Liver (tissue), 9 donors: Measurements from ENCODE around the gene ZNF165. TPM values are rescaled to one million over a fixed set of nuclear protein-coding genes. Genes with fewer than 3 reads are reported as not detected.

Source experiments
- DNase-seq: peaks from one replicate; pipeline ENCODE4 v3.0.0-alpha.2; 2017; ENCODE audit warnings: low spot score
- H3K27ac ChIP-seq, 2 donors: one replicate each; pipeline ENCODE4 v1.7.0; 2013; ENCODE audit warnings: inconsistent platforms in 2 of 2, low read length in 2 of 2, control low read depth in 1 of 2, low read depth in 1 of 2, mild to moderate bottlenecking in 1 of 2
- H3K27me3 ChIP-seq, 4 donors: one replicate each; pipeline versions ENCODE4 v1.6.1 to v1.7.0; 2013; ENCODE audit warnings: low read length in 3 of 4, inconsistent platforms in 1 of 4, mild to moderate bottlenecking in 1 of 4, moderate library complexity in 1 of 4; ENCODE audit not compliant: control insufficient read depth in 4 of 4, insufficient read depth in 4 of 4
- H3K36me3 ChIP-seq, 4 donors: one replicate each; pipeline versions ENCODE4 v1.6.1 to v1.7.0; 2013; ENCODE audit warnings: low read length in 3 of 4, mild to moderate bottlenecking in 3 of 4, low read depth in 1 of 4, moderate library complexity in 1 of 4; ENCODE audit not compliant: control insufficient read depth in 4 of 4, insufficient read depth in 3 of 4
- H3K4me1 ChIP-seq, 4 donors: one replicate each; pipeline versions ENCODE4 v1.6.1 to v1.7.0; 2013; ENCODE audit warnings: low read length in 3 of 4, mild to moderate bottlenecking in 3 of 4, moderate library complexity in 1 of 4; ENCODE audit not compliant: control insufficient read depth in 4 of 4, insufficient read depth in 4 of 4
- H3K4me3 ChIP-seq, 3 donors: one replicate each; pipeline versions ENCODE4 v1.6.1 to v1.7.0; 2013; ENCODE audit warnings: low read length in 3 of 3, control low read depth in 1 of 3, low read depth in 1 of 3, mild to moderate bottlenecking in 1 of 3
- H3K9ac ChIP-seq, 2 donors: one replicate each; pipeline ENCODE4 v1.7.0; 2013; ENCODE audit warnings: low read length in 2 of 2, mild to moderate bottlenecking in 2 of 2, moderate library complexity in 2 of 2, control low read depth in 1 of 2, low read depth in 1 of 2
- H3K9me3 ChIP-seq, 4 donors: one replicate each; pipeline versions ENCODE4 v1.6.1 to v1.7.0; 2013; ENCODE audit warnings: low read length in 3 of 4; ENCODE audit not compliant: control insufficient read depth in 4 of 4
- CTCF ChIP-seq: fragments of 150-350 bp; IDR thresholded peaks from 2 replicates; pipeline ENCODE4 v1.5.1; 2017; ENCODE audit warnings: improper control_type of control experiment, low read depth, low read length; ENCODE audit not compliant: missing input control
- EGR1 ChIP-seq, 2 donors: IDR thresholded peaks; 2 replicates each; pipeline ENCODE4 v1.6.1; 2016 to 2018; ENCODE audit warnings: antibody characterized with exemption in 2 of 2, low read depth in 2 of 2
- FOXA1 ChIP-seq: IDR thresholded peaks from 2 replicates; pipeline ENCODE4 v1.6.1; 2016; ENCODE audit warnings: antibody characterized with exemption
- FOXA2 ChIP-seq: IDR thresholded peaks from 2 replicates; pipeline ENCODE4 v1.6.1; 2016; ENCODE audit warnings: antibody characterized with exemption
- GABPA ChIP-seq, 2 donors: IDR thresholded peaks in 1 of 2; conservative IDR thresholded peaks in 1 of 2; 2 replicates each; pipeline ENCODE4 v1.6.1; 2016; ENCODE audit warnings: antibody characterized with exemption in 2 of 2, mild to moderate bottlenecking in 1 of 2, moderate library complexity in 1 of 2
- HNF4A ChIP-seq, 2 donors: conservative IDR thresholded peaks; 2 replicates each; pipeline ENCODE4 v1.6.1; 2016; ENCODE audit warnings: antibody characterized with exemption in 2 of 2, mild to moderate bottlenecking in 2 of 2
- HNF4G ChIP-seq: IDR thresholded peaks from 2 replicates; pipeline ENCODE4 v1.6.1; 2016; ENCODE audit warnings: antibody characterized with exemption
- JUND ChIP-seq, 2 donors: IDR thresholded peaks; 2 replicates each; pipeline ENCODE4 v1.6.1; 2016; ENCODE audit warnings: antibody characterized with exemption in 2 of 2
- MAX ChIP-seq: IDR thresholded peaks from 2 replicates; pipeline ENCODE4 v1.6.1; 2016; ENCODE audit warnings: antibody characterized with exemption
- NR2F2 ChIP-seq: IDR thresholded peaks from 2 replicates; pipeline ENCODE4 v1.6.1; 2016; ENCODE audit warnings: antibody characterized with exemption
- RAD21 ChIP-seq, 2 donors: IDR thresholded peaks; 2 replicates each; pipeline ENCODE4 v1.6.1; 2016; ENCODE audit warnings: antibody characterized with exemption in 2 of 2, mild to moderate bottlenecking in 2 of 2
- RXRA ChIP-seq, 2 donors: IDR thresholded peaks; 2 replicates each; pipeline ENCODE4 v1.6.1; 2017 to 2018; ENCODE audit warnings: antibody characterized with exemption in 2 of 2, mild to moderate bottlenecking in 1 of 2
- SP1 ChIP-seq: IDR thresholded peaks from 2 replicates; pipeline ENCODE4 v1.6.1; 2018; ENCODE audit warnings: antibody characterized with exemption, mild to moderate bottlenecking
- TAF1 ChIP-seq: conservative IDR thresholded peaks from 2 replicates; pipeline ENCODE4 v1.6.1; 2016; ENCODE audit warnings: antibody characterized with exemption, mild to moderate bottlenecking
- YY1 ChIP-seq: IDR thresholded peaks from 2 replicates; pipeline ENCODE4 v1.6.1; 2016; ENCODE audit warnings: antibody characterized with exemption, mild to moderate bottlenecking
- WGBS: extraction: QIAGEN DNeasy Blood & Tissue Kit; methylation state at CpG from one replicate; pipeline ENCODE4 v1.1.7; 2013; 5-methylcytosine and 5-hydroxymethylcytosine counted together
- polyA plus RNA-seq, 2 donors: library from polyadenylated mRNA; stranded (reverse) in 1 of 2; unstranded in 1 of 2; fragments of 200-250 nt in 1 of 2; fragments of >200 nt in 1 of 2; fragmentation: Nextera tagmentation in 1 of 2; extraction: Ambion mirVana in 1 of 2; gene quantifications; one replicate each; pipeline versions ENCODE4 v1.2.1 to v1.2.3, GENCODE V29; 2013 to 2015
- total RNA-seq, 2 donors: library from RNA; depleted of rRNA; stranded (reverse); fragments of >200 nt; gene quantifications; one replicate each; pipeline ENCODE4 v1.2.3, GENCODE V29; 2014
- TF ChIP-seq, protein P1 (sequence below): IDR thresholded peaks from 2 replicates; pipeline ENCODE4 v1.6.1; 2016; ENCODE audit warnings: antibody characterized with exemption
- TF ChIP-seq, protein P2 (sequence below): IDR thresholded peaks from 2 replicates; pipeline ENCODE4 v1.6.1; 2016; ENCODE audit warnings: antibody characterized with exemption
- TF ChIP-seq, protein P3 (sequence below): IDR thresholded peaks from 2 replicates; pipeline ENCODE4 v1.6.1; 2016; ENCODE audit warnings: antibody characterized with exemption, mild to moderate bottlenecking
- donor health status: healthy.
- donor health status: healthy.
- donor health status: healthy.
- donor health status: healthy.
- donor health status: healthy.

The ZNF165 gene
- total and polyA plus RNA-seq, 4 donors, result 0.51 to 1.3 (median 0.58) TPM

- TF ChIP-seq RXRA (IDR thresholded peaks at IDR 0.05) (peak in 1 of 2 donors; percentile 19), EGR1 (IDR thresholded peaks at IDR 0.05; ENCODE audit: low read depth in 2 of 2) (no peak), FOXA2 (no peak), NR2F2 (no peak), CTCF (peak; percentile 67), GABPA (IDR thresholded peaks at IDR 0.05 in 1 of 2, conservative IDR thresholded peaks at IDR 0.05 in 1 of 2) (peak; percentile 82 to 93), MAX (peak; percentile 39), YY1 (peak; percentile 50), TAF1 (peak; percentile 74), HNF4A (conservative IDR thresholded peaks at IDR 0.05) (peak in 1 of 2 donors; percentile 8), RAD21 (IDR thresholded peaks at IDR 0.05) (peak in 1 of 2 donors; percentile 56)
- TF ChIP-seq, protein P1, sequence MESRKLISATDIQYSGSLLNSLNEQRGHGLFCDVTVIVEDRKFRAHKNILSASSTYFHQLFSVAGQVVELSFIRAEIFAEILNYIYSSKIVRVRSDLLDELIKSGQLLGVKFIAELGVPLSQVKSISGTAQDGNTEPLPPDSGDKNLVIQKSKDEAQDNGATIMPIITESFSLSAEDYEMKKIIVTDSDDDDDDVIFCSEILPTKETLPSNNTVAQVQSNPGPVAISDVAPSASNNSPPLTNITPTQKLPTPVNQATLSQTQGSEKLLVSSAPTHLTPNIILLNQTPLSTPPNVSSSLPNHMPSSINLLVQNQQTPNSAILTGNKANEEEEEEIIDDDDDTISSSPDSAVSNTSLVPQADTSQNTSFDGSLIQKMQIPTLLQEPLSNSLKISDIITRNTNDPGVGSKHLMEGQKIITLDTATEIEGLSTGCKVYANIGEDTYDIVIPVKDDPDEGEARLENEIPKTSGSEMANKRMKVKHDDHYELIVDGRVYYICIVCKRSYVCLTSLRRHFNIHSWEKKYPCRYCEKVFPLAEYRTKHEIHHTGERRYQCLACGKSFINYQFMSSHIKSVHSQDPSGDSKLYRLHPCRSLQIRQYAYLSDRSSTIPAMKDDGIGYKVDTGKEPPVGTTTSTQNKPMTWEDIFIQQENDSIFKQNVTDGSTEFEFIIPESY, result no peak
- TF ChIP-seq, protein P2, sequence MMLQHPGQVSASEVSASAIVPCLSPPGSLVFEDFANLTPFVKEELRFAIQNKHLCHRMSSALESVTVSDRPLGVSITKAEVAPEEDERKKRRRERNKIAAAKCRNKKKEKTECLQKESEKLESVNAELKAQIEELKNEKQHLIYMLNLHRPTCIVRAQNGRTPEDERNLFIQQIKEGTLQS, result no peak
- WGBS, result under 1% methylated on average over 54 of the region's 54 CpGs
- H3K9ac ChIP-seq, result peak overlapping the region; percentile 57 to 64
- H3K36me3 ChIP-seq, result peaks cover 0 to 1% (median 0%) of the 10 kb centered on the region in 4 donors
- no peaks in the 10 kb centered on the region for H3K9me3 ChIP-seq
- H3K4me1 ChIP-seq, result peaks cover 0 to 9% (median 5%) of the 10 kb centered on the region in 4 donors
- peak overlapping the region; percentile 67 to 80 for H3K27ac ChIP-seq
- H3K27me3 ChIP-seq, result peaks cover 0 to 4% (median 0%) of the 10 kb centered on the region in 4 donors
- peak overlapping the region; percentile 75 to 84 (median 81) for H3K4me3 ChIP-seq
- DNase-seq, result peak; percentile 85
These were observed 24.2 kb downstream of the ZNF165 start for GRCh38 chr6:28104392-28105244.

GRCh38 chr6:28105245-28105639, 24.9 kb downstream of the ZNF165 start:
- peaks cover 0 to 1% (median 0%) of the 10 kb centered on the region in 4 donors for H3K36me3 ChIP-seq
- peak overlapping the region; percentile 75 to 84 (median 81) for H3K4me3 ChIP-seq
- 27% methylated on average over 5 of the region's 5 CpGs for WGBS
- peak overlapping the region; percentile 57 for H3K9ac ChIP-seq
- no peaks in the 10 kb centered on the region for H3K9me3 ChIP-seq
- H3K27me3 ChIP-seq, result peaks cover 0 to 5% (median 0%) of the 10 kb centered on the region in 4 donors
- peaks cover 0 to 9% (median 5%) of the 10 kb centered on the region in 4 donors for H3K4me1 ChIP-seq
- DNase-seq, result no peak
- peak overlapping the region in 1 of 2 donors; percentile 80 for H3K27ac ChIP-seq
- TF ChIP-seq JUND (IDR thresholded peaks at IDR 0.05), result no peak
- TF ChIP-seq HNF4G, result no peak
- TF ChIP-seq HNF4A (conservative IDR thresholded peaks at IDR 0.05), result no peak
- TF ChIP-seq FOXA1, result no peak
- TF ChIP-seq, protein P2, result no peak
- TF ChIP-seq NR2F2, result no peak
- no peak for TF ChIP-seq MAX
- TF ChIP-seq, protein P3, sequence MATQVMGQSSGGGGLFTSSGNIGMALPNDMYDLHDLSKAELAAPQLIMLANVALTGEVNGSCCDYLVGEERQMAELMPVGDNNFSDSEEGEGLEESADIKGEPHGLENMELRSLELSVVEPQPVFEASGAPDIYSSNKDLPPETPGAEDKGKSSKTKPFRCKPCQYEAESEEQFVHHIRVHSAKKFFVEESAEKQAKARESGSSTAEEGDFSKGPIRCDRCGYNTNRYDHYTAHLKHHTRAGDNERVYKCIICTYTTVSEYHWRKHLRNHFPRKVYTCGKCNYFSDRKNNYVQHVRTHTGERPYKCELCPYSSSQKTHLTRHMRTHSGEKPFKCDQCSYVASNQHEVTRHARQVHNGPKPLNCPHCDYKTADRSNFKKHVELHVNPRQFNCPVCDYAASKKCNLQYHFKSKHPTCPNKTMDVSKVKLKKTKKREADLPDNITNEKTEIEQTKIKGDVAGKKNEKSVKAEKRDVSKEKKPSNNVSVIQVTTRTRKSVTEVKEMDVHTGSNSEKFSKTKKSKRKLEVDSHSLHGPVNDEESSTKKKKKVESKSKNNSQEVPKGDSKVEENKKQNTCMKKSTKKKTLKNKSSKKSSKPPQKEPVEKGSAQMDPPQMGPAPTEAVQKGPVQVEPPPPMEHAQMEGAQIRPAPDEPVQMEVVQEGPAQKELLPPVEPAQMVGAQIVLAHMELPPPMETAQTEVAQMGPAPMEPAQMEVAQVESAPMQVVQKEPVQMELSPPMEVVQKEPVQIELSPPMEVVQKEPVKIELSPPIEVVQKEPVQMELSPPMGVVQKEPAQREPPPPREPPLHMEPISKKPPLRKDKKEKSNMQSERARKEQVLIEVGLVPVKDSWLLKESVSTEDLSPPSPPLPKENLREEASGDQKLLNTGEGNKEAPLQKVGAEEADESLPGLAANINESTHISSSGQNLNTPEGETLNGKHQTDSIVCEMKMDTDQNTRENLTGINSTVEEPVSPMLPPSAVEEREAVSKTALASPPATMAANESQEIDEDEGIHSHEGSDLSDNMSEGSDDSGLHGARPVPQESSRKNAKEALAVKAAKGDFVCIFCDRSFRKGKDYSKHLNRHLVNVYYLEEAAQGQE, result no peak
- TF ChIP-seq RAD21 (IDR thresholded peaks at IDR 0.05), result no peak
- no peak for TF ChIP-seq SP1
- no peak for TF ChIP-seq TAF1
- TF ChIP-seq, protein P1, result no peak
- no peak for TF ChIP-seq FOXA2
- TF ChIP-seq GABPA (IDR thresholded peaks at IDR 0.05 in 1 of 2, conservative IDR thresholded peaks at IDR 0.05 in 1 of 2), result no peak
- TF ChIP-seq RXRA (IDR thresholded peaks at IDR 0.05), result no peak
